ENCODE results near the gene OR2T3. TPM values are rescaled to one million over a fixed set of nuclear protein-coding genes. Genes with fewer than 3 reads are reported as not detected.
"Not testable (repeated sequence)": the region's sequence is repeated elsewhere in the genome, so short reads cannot be mapped to it uniquely, and the experiment has no call there.

OR2T3 gene
- total RNA-seq, 4 donors from 2014 or later: not detected

- DNase-seq; H3K4me1 ChIP-seq; H3K4me3 ChIP-seq (replicated peaks in 1 of 3); H3K27ac ChIP-seq; H3K27me3 ChIP-seq; intact Hi-C loops (cut with DNase I); H3K9me3 ChIP-seq; H3K36me3 ChIP-seq: not testable (repeated sequence)
- WGBS, 2 donors: 64 to 68% methylated on average over 13 of the region's 13 CpGs
Measured at GRCh38 chr1:248481686-248482579, 8.8 kb downstream of the OR2T3 start.

- H3K9me3 ChIP-seq; H3K27ac ChIP-seq; H3K4me1 ChIP-seq; H3K27me3 ChIP-seq; DNase-seq; intact Hi-C loops (cut with DNase I); H3K4me3 ChIP-seq (replicated peaks in 1 of 3); H3K36me3 ChIP-seq: not testable (repeated sequence)
- 95% methylated on average over 4 of the region's 6 CpGs; no CpG with 5 or more reads in 1 of the 2 donors for WGBS, 2 donors
Measured at GRCh38 chr1:248488289-248488688, 15.1 kb downstream of the OR2T3 start, which contains the start of gene OR2T5. Gene OR2T5, plus strand, starts transcription at chr1:248488589. Its CDS starts 0 bp downstream, at chr1:248488589.

- intact Hi-C loops (cut with DNase I); H3K9me3 ChIP-seq; DNase-seq; H3K4me1 ChIP-seq; H3K27ac ChIP-seq; H3K36me3 ChIP-seq; H3K4me3 ChIP-seq (replicated peaks in 1 of 3); H3K27me3 ChIP-seq: not testable (repeated sequence)
- no CpG with 5 or more reads among the region's 5 CpGs for WGBS, 2 donors
Measured at GRCh38 chr1:248496661-248497060, 23.5 kb downstream of the OR2T3 start.

- DNase-seq; H3K36me3 ChIP-seq; H3K27me3 ChIP-seq; H3K4me1 ChIP-seq; H3K27ac ChIP-seq; intact Hi-C loops (cut with DNase I); H3K9me3 ChIP-seq; H3K4me3 ChIP-seq (replicated peaks in 1 of 3): not testable (repeated sequence)
- 85 to 86% methylated on average over 1 of the region's 2 CpGs for WGBS, 2 donors
Measured at GRCh38 chr1:248500305-248501035, 27.3 kb downstream of the OR2T3 start.

- not testable (repeated sequence) for H3K27ac ChIP-seq
Measured at GRCh38 chr1:248507773-248508172, 34.6 kb downstream of the OR2T3 start, which contains the start of gene OR2G6. Gene OR2G6, plus strand, starts transcription at chr1:248508073. Its CDS starts 13,574 bp downstream, at chr1:248521647.

GRCh38 chr1:248510217-248510616 lies 37.1 kb downstream of the OR2T3 start:
- H3K4me1 ChIP-seq; DNase-seq; H3K9me3 ChIP-seq; H3K36me3 ChIP-seq; H3K4me3 ChIP-seq (replicated peaks in 1 of 3); intact Hi-C loops (cut with DNase I); H3K27me3 ChIP-seq; H3K27ac ChIP-seq: not testable (repeated sequence)

More at GRCh38 chr1:248507773-248508172, 34.6 kb downstream of the OR2T3 start, which contains the start of gene OR2G6:
- H3K4me3 ChIP-seq (replicated peaks in 1 of 3); H3K9me3 ChIP-seq; DNase-seq; H3K4me1 ChIP-seq; H3K27me3 ChIP-seq; H3K36me3 ChIP-seq; intact Hi-C loops (cut with DNase I): not testable (repeated sequence)
- no CpG with 5 or more reads among the region's 2 CpGs for WGBS, 2 donors

GRCh38 chr1:248521856-248522255 lies 48.7 kb downstream of the OR2T3 start:
- no peaks in the 10 kb centered on the region for H3K4me1 ChIP-seq
- no peak for DNase-seq
- no peaks in the 10 kb centered on the region for H3K36me3 ChIP-seq
- 90% methylated on average over 12 of the region's 12 CpGs for WGBS, 2 donors
- no peak for TF ChIP-seq CTCF (IDR thresholded peaks at IDR 0.05)
- no peak for TF ChIP-seq POLR2A (IDR thresholded peaks at IDR 0.05)
- intact Hi-C loops (cut with DNase I): no loop called here
- no peaks in the 10 kb centered on the region for H3K27me3 ChIP-seq
- H3K9me3 ChIP-seq: no peaks in the 10 kb centered on the region
- no peak overlapping the region for H3K4me3 ChIP-seq (replicated peaks in 1 of 3)
- H3K27ac ChIP-seq: no peak overlapping the region

Other genes with a start within 250 kb of the OR2T3 start
- not detected for gene OR2M4, start 241.9 kb upstream of the OR2T3 start, total RNA-seq
- gene OR2T33, start 195.4 kb upstream of the OR2T3 start, total RNA-seq: 1 to 10 TPM in 2 of 4 donors, under 1 TPM in 1, not detected in 1; 0.75 to 1.8 (median 1.4) TPM
- not detected for gene OR2T12, start 169.9 kb upstream of the OR2T3 start, total RNA-seq
- gene OR2M7, start 148.8 kb upstream of the OR2T3 start, total RNA-seq: not detected
- gene OR14C36, start 124.6 kb upstream of the OR2T3 start, total RNA-seq: not detected
- gene OR2T4, start 111.7 kb upstream of the OR2T3 start, total RNA-seq: not detected
- gene OR2T6, start 97.6 kb upstream of the OR2T3 start, total RNA-seq: not detected
- gene OR2T1, start 70.3 kb upstream of the OR2T3 start, total RNA-seq: not detected
- gene OR2T2, start 27.7 kb upstream of the OR2T3 start, total RNA-seq: not detected
- gene OR2T5, start 15.2 kb downstream of the OR2T3 start, total RNA-seq: not detected
- gene OR2G6, start 34.7 kb downstream of the OR2T3 start, total RNA-seq: not detected
- not detected for gene OR2T29, start 89.4 kb downstream of the OR2T3 start, total RNA-seq
- gene OR2T34, start 101.4 kb downstream of the OR2T3 start, total RNA-seq: not detected
- gene OR2T10, start 124.3 kb downstream of the OR2T3 start, total RNA-seq: not detected
- gene OR2T11, start 161.7 kb downstream of the OR2T3 start, total RNA-seq: not detected
- not detected for gene OR2T35, start 171.9 kb downstream of the OR2T3 start, total RNA-seq
- gene OR2T27, start 182.2 kb downstream of the OR2T3 start, total RNA-seq: not detected
- not detected for gene OR14I1, start 229.4 kb downstream of the OR2T3 start, total RNA-seq

Measured in thyroid gland (tissue), 4 donors.